H9 (cell line): Measurements from ENCODE around the gene TIAL1. TPM values are rescaled to one million over a fixed set of nuclear protein-coding genes. Genes with fewer than 3 reads are reported as not detected.

Experiments used
- DNase-seq: peaks from one replicate; pipeline ENCODE4 v3.0.0-alpha.2; 2017
- H2AFZ ChIP-seq: one replicate; pipeline ENCODE4 v1.6.1; 2013; ENCODE audit warnings: mild to moderate bottlenecking, low read length, control low read depth, moderate library complexity
- H2AK5ac ChIP-seq: 2 replicates; pipeline ENCODE4 v1.6.1; 2013; ENCODE audit warnings: low read length, control low read depth, mixed read lengths; ENCODE audit not compliant: insufficient read length
- H2BK120ac ChIP-seq: one replicate; pipeline ENCODE4 v1.6.1; 2013; ENCODE audit warnings: low read depth, mild to moderate bottlenecking, low read length, control low read depth, inconsistent platforms; ENCODE audit not compliant: poor library complexity, severe bottlenecking
- H2BK12ac ChIP-seq: 2 replicates; pipeline ENCODE4 v1.6.1; 2013; ENCODE audit warnings: low read length, control low read depth, mixed read lengths, low read depth; ENCODE audit not compliant: insufficient read length
- H2BK15ac ChIP-seq: 2 replicates; pipeline ENCODE4 v1.6.1; 2013; ENCODE audit warnings: low read depth, low read length, control low read depth
- H2BK20ac ChIP-seq: one replicate; pipeline ENCODE4 v1.6.1; 2013; ENCODE audit warnings: low read depth, mild to moderate bottlenecking, low read length, control low read depth, inconsistent platforms; ENCODE audit not compliant: poor library complexity, severe bottlenecking
- H2BK5ac ChIP-seq: 2 replicates; pipeline ENCODE4 v1.6.1; 2013; ENCODE audit warnings: low read length, control low read depth, mixed read lengths; ENCODE audit not compliant: insufficient read length
- H3K14ac ChIP-seq: 2 replicates; pipeline ENCODE4 v1.6.1; 2013; ENCODE audit warnings: low read length, control low read depth; ENCODE audit not compliant: insufficient read depth
- H3K18ac ChIP-seq: 2 replicates; pipeline ENCODE4 v1.6.1; 2013; ENCODE audit warnings: low read depth, mild to moderate bottlenecking, mixed read lengths, low read length, control low read depth; ENCODE audit not compliant: insufficient read length
- H3K23ac ChIP-seq: 2 replicates; pipeline ENCODE4 v1.6.1; 2013; ENCODE audit warnings: low read length, control low read depth, mixed read lengths, low read depth; ENCODE audit not compliant: insufficient read length
- H3K23me2 ChIP-seq: 2 replicates; pipeline ENCODE4 v1.6.1; 2013; ENCODE audit warnings: low read depth, mild to moderate bottlenecking, mixed read lengths, low read length, control low read depth; ENCODE audit not compliant: insufficient read length, poor library complexity, severe bottlenecking
- H3K27ac ChIP-seq: 2 replicates; pipeline ENCODE4 v1.5.1; 2013; ENCODE audit warnings: low read length, control low read depth, mixed read lengths, low read depth; ENCODE audit not compliant: insufficient read length
- H3K27me3 ChIP-seq: 2 replicates; pipeline ENCODE4 v1.6.1; 2013; ENCODE audit warnings: low read length, control low read depth, inconsistent platforms; ENCODE audit not compliant: insufficient read depth
- H3K4ac ChIP-seq: 2 replicates; pipeline ENCODE4 v1.6.1; 2013; ENCODE audit warnings: low read depth, mild to moderate bottlenecking, control low read depth, inconsistent platforms, low read length, moderate library complexity
- H3K4me1 ChIP-seq: 2 replicates; pipeline ENCODE4 v1.6.1; 2013; ENCODE audit warnings: low read length, control low read depth, inconsistent platforms; ENCODE audit not compliant: insufficient read depth
- H3K4me2 ChIP-seq: 2 replicates; pipeline ENCODE4 v1.6.1; 2013; ENCODE audit warnings: low read length, control low read depth, mixed read lengths; ENCODE audit not compliant: insufficient read length, insufficient read depth
- H3K56ac ChIP-seq: 2 replicates; pipeline ENCODE4 v1.6.1; 2013; ENCODE audit warnings: low read depth, mild to moderate bottlenecking, mixed read lengths, low read length, control low read depth; ENCODE audit not compliant: insufficient read length
- H3K79me1 ChIP-seq: 2 replicates; pipeline ENCODE4 v1.6.1; 2013; ENCODE audit warnings: low read depth, mild to moderate bottlenecking, moderate library complexity, low read length, control low read depth, inconsistent platforms; ENCODE audit not compliant: insufficient read depth, poor library complexity, severe bottlenecking
- H3K79me2 ChIP-seq: 2 replicates; pipeline ENCODE4 v1.6.1; 2013; ENCODE audit warnings: low read length, control low read depth, inconsistent platforms; ENCODE audit not compliant: insufficient read depth
- H3K9ac ChIP-seq: 2 replicates; pipeline ENCODE4 v1.6.1; 2013; ENCODE audit warnings: low read length, control low read depth, mixed read lengths; ENCODE audit not compliant: insufficient read length; ENCODE audit errors: extremely low read depth
- H3K9me3 ChIP-seq: one replicate; pipeline ENCODE4 v1.6.1; 2013; ENCODE audit warnings: low read depth, low read length, inconsistent platforms; ENCODE audit not compliant: control insufficient read depth
- H3T11ph ChIP-seq: one replicate; pipeline ENCODE4 v1.6.1; 2013; ENCODE audit warnings: mild to moderate bottlenecking, low read length, control low read depth, inconsistent platforms
- H4K20me1 ChIP-seq: one replicate; pipeline ENCODE4 v1.6.1; 2013; ENCODE audit not compliant: control insufficient read depth, insufficient read length, insufficient read depth
- H4K5ac ChIP-seq: 2 replicates; pipeline ENCODE4 v1.6.1; 2013; ENCODE audit warnings: low read depth, mild to moderate bottlenecking, mixed read lengths, low read length, control low read depth; ENCODE audit not compliant: insufficient read length
- H4K8ac ChIP-seq: replicated peaks from 2 replicates; pipeline ENCODE4 v1.6.1; 2013; ENCODE audit warnings: low read length, control low read depth, mixed read lengths, low read depth; ENCODE audit not compliant: insufficient read length
- H4K91ac ChIP-seq: 2 replicates; pipeline ENCODE4 v1.6.1; 2013; ENCODE audit warnings: low read depth, mild to moderate bottlenecking, moderate library complexity, mixed read lengths, low read length, control low read depth; ENCODE audit not compliant: insufficient read length
- H3K27ac Mint-ChIP-seq, 3 experiments: 2 replicates in 2 of 3; 3 replicates in 1 of 3; pipeline ENCODE4 v1.8.0; 2020 to 2021; ENCODE audit warnings: mixed read lengths in 3 of 3, mild to moderate bottlenecking in 1 of 3, moderate library complexity in 1 of 3
- H3K27me3 Mint-ChIP-seq: 2 replicates; pipeline ENCODE4 v1.8.0; 2021; ENCODE audit warnings: low read depth, mild to moderate bottlenecking, moderate library complexity, mixed read lengths
- H3K36me3 Mint-ChIP-seq, 3 experiments: 2 replicates in 2 of 3; 3 replicates in 1 of 3; pipeline ENCODE4 v1.8.0; 2020 to 2021; ENCODE audit warnings: low read depth in 3 of 3, mixed read lengths in 3 of 3; ENCODE audit not compliant: insufficient read depth in 1 of 3
- H3K4me1 Mint-ChIP-seq, 2 experiments: 2 replicates each; pipeline ENCODE4 v1.8.0; 2020; ENCODE audit warnings: mixed read lengths in 2 of 2
- H3K4me3 Mint-ChIP-seq, 2 experiments: 2 replicates in 1 of 2; 3 replicates in 1 of 2; pipeline ENCODE4 v1.8.0; 2020 to 2021; ENCODE audit warnings: mild to moderate bottlenecking in 2 of 2, mixed read lengths in 2 of 2, moderate library complexity in 1 of 2
- H3K9me3 Mint-ChIP-seq, 2 experiments: 2 replicates in 1 of 2; 3 replicates in 1 of 2; pipeline ENCODE4 v1.8.0; 2020; ENCODE audit warnings: mild to moderate bottlenecking in 2 of 2, mixed read lengths in 2 of 2, moderate library complexity in 1 of 2
- WGBS: extraction: QIAGEN DNeasy Blood & Tissue Kit; methylation state at CpG from one replicate; pipeline ENCODE4 v1.1.7; 2013; ENCODE audit warnings: missing lambda C conversion rate, low lambda C conversion rate, mixed read lengths; ENCODE audit not compliant: insufficient read length; ENCODE audit errors: extremely low coverage; 5-methylcytosine and 5-hydroxymethylcytosine counted together
- total RNA-seq: library from RNA; stranded (reverse); gene quantifications from 2 replicates; pipeline ENCODE4 v1.2.1, GENCODE V29; 2021
- TF ChIP-seq, protein P1 (sequence below): fragments of 200-600 bp; sonication (generic); conservative IDR thresholded peaks from 3 replicates; pipeline ENCODE4 v1.8.0; 2021; ENCODE audit warnings: antibody characterized with exemption, mild to moderate bottlenecking

Gene TIAL1
- total RNA-seq, 1 experiment from 2014 or later: 146 TPM

DNA sequence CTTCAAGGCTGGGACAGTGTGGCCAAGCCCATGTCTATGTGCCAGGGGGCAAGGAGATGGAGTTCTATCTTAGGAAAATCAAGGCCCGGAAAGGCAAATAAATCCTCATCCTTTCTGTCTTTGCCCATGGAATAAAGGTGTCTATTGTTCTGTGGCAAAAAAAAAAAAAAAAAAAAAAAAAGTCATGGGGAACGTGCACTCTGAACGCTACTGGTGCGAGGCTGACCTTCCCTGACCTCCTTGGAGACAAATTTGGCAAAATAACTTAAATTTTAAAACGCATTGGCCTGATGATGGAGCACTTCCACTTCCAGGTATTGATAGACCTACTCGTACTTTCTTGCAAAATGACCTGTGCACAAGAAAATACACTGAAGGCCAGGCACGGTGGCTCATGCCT lies 42.2 kb upstream of the TIAL1 start:
- H3K56ac ChIP-seq: no peak overlapping the region
- no peak overlapping the region for H2BK20ac ChIP-seq
- no peaks in the 10 kb centered on the region for H3K79me2 ChIP-seq
- H3K4ac ChIP-seq: no peak overlapping the region
- Mint-ChIP-seq H3K9me3 (no peaks in the 10 kb centered on the region), H3K27me3 (no peaks in the 10 kb centered on the region; the same call in 1 of the 2 replicates), H3K36me3 (no peaks in the 10 kb centered on the region), H3K27ac (no peak overlapping the region), H3K4me3 (no peak overlapping the region), H3K4me1 (peaks cover 8 to 10% of the 10 kb centered on the region in 2 experiments)
- H2BK120ac ChIP-seq: no peak overlapping the region
- H3K23me2 ChIP-seq: no peaks in the 10 kb centered on the region
- H3K27me3 ChIP-seq: no peaks in the 10 kb centered on the region
- H3K4me1 ChIP-seq: no peaks in the 10 kb centered on the region
- no peak overlapping the region for H3K9ac ChIP-seq
- TF ChIP-seq, protein P1, sequence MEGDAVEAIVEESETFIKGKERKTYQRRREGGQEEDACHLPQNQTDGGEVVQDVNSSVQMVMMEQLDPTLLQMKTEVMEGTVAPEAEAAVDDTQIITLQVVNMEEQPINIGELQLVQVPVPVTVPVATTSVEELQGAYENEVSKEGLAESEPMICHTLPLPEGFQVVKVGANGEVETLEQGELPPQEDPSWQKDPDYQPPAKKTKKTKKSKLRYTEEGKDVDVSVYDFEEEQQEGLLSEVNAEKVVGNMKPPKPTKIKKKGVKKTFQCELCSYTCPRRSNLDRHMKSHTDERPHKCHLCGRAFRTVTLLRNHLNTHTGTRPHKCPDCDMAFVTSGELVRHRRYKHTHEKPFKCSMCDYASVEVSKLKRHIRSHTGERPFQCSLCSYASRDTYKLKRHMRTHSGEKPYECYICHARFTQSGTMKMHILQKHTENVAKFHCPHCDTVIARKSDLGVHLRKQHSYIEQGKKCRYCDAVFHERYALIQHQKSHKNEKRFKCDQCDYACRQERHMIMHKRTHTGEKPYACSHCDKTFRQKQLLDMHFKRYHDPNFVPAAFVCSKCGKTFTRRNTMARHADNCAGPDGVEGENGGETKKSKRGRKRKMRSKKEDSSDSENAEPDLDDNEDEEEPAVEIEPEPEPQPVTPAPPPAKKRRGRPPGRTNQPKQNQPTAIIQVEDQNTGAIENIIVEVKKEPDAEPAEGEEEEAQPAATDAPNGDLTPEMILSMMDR: no peak
- no peak overlapping the region for H3K4me2 ChIP-seq
- H3K14ac ChIP-seq: no peak overlapping the region
- no peak overlapping the region for H4K91ac ChIP-seq
- H3K23ac ChIP-seq: no peak overlapping the region
- no peak overlapping the region for H4K5ac ChIP-seq
- no peak overlapping the region for H4K8ac ChIP-seq
- no peak overlapping the region for H2BK5ac ChIP-seq
- no peak overlapping the region for H3K27ac ChIP-seq
- no peak overlapping the region for H2AFZ ChIP-seq
- H3K79me1 ChIP-seq: no peaks in the 10 kb centered on the region
- H3K18ac ChIP-seq: no peak overlapping the region
- H2BK15ac ChIP-seq: no peak overlapping the region
- H2AK5ac ChIP-seq: no peak overlapping the region
- no peaks in the 10 kb centered on the region for H3K9me3 ChIP-seq
- H2BK12ac ChIP-seq: no peak overlapping the region
- no peak for DNase-seq
- no peaks in the 10 kb centered on the region for H4K20me1 ChIP-seq
- WGBS: no CpG with 5 or more reads among the region's 7 CpGs
- no peak overlapping the region for H3T11ph ChIP-seq
